Epithelial cell of esophagus (primary cell): ENCODE results near the gene OR4F6.
A peak's percentile ranks its signal among the peaks of the same experiment; 100 is the strongest.

Source experiments
- DNase-seq: peaks from one replicate; pipeline ENCODE4 v3.0.0; 2010; ENCODE audit warnings: low read depth
- H3K4me3 ChIP-seq: 2 replicates; pipeline ENCODE4 v1.5.1; 2011; ENCODE audit warnings: mild to moderate bottlenecking, low read length, control low read depth
- TF ChIP-seq, protein P1 (sequence below): IDR thresholded peaks from 2 replicates; pipeline ENCODE4 v1.5.1; 2011; ENCODE audit warnings: low read depth, mild to moderate bottlenecking, low read length, control low read depth, inconsistent platforms; ENCODE audit not compliant: insufficient read depth; ENCODE audit errors: missing control alignments

The OR4F6 gene

DNA sequence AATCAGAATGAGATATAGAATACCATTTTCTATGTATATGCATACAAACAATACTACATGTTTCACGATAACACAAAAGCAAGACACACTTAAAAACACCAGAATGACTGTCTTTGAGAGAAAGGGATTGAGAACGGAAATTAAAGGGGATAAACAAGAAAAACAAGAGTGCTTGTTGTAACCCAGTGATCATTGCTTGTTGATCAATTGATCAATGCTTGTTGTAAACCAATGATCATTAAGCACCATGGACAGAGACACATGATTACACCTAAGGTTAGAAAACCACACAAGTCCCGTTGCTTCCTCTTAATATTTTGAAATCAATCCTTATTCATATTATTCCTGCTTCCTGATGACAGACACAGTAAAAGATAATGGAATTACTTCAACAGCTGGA lies 7.6 kb downstream of the OR4F6 start:
- peak; percentile 37 for DNase-seq
- TF ChIP-seq, protein P1, sequence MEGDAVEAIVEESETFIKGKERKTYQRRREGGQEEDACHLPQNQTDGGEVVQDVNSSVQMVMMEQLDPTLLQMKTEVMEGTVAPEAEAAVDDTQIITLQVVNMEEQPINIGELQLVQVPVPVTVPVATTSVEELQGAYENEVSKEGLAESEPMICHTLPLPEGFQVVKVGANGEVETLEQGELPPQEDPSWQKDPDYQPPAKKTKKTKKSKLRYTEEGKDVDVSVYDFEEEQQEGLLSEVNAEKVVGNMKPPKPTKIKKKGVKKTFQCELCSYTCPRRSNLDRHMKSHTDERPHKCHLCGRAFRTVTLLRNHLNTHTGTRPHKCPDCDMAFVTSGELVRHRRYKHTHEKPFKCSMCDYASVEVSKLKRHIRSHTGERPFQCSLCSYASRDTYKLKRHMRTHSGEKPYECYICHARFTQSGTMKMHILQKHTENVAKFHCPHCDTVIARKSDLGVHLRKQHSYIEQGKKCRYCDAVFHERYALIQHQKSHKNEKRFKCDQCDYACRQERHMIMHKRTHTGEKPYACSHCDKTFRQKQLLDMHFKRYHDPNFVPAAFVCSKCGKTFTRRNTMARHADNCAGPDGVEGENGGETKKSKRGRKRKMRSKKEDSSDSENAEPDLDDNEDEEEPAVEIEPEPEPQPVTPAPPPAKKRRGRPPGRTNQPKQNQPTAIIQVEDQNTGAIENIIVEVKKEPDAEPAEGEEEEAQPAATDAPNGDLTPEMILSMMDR = no peak

DNA sequence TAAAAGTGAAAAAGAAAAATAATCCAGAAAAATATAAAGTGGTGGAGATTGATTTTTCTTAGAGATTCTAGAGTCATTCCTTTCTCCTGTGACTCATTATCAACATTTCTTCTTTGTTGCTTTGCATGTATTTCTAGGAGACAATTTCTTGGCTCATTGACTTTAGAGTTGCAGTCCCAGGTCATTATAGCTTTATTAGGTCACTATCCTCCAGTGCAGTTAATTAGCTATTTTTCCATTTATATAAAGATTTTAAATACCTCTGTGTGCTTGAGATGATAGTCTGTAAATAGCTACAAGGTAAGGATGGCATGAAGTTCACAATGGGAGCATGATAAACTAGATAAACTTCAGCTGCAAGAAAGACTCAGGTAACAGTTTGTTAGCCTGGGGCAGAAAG lies 8.6 kb downstream of the OR4F6 start, which contains the start of gene OR4F15:
OR4F15 (plus strand) TSS at position 301 of the 400 bp plus-strand sequence. CDS start 5,985 bp downstream, outside the sequence.
- DNase-seq = no peak
- H3K4me3 ChIP-seq = no peak within 1 kb of the TSS
- TF ChIP-seq, protein P1 = no peak

More for the DNA sequence above, 7.6 kb downstream of the OR4F6 start:
- H3K4me3 ChIP-seq = no peak overlapping the region

DNA sequence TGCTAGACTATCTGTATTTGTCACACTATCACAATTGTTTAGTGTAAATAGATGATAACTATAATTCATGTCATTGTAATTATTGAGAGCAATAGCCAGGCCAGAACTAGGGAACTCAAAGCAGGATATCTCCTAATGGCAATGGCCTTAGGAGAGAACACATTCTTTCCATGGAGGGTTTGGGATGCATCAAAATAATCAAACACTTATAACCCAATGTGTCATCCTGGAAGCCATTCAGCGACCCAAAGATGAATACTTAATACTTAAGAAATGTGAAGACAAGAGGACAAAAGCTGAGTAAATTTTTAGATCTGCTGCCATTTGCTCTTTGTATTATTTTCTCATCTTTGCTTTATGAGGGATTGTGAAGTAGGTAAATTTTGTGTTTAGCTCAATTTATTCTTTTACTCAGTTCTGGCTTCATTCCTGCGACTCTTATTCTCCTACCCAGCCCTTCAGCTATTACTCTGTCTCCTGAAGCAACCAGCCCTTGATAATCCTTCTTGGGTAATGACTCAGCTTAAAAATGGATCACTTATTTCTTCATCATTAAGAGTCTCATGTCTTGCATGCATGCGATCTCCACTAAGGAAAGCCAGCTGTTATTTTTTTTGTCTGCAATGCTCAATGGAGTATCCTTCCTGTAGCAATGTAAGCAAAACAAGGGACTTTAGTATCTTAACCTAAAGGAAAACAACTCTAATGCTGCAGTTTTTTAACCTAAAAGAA lies 10.7 kb downstream of the OR4F6 start:
- TF ChIP-seq, protein P1 = no peak
- no peak overlapping the region for H3K4me3 ChIP-seq
- peak; percentile 16 for DNase-seq

DNA sequence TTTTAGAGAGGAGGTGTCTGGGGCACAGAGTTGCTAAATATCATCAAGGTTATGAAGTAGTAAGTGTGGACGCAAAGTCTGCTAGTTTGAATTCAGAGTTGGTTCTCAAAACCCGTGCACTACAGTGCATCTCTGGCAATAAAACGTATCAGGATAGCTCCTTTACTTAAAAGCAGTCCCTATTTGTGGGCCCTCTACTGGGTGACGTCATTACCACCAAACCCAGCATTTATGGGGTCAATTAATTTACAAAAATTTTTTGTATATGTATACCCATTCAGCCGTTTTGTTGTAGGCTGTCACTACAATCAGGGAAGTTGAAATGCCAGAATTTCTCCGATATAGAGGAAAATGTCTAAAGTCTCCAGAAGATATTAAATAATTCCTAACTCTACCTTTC lies 17.5 kb downstream of the OR4F6 start:
- TF ChIP-seq, protein P1 = no peak

DNA sequence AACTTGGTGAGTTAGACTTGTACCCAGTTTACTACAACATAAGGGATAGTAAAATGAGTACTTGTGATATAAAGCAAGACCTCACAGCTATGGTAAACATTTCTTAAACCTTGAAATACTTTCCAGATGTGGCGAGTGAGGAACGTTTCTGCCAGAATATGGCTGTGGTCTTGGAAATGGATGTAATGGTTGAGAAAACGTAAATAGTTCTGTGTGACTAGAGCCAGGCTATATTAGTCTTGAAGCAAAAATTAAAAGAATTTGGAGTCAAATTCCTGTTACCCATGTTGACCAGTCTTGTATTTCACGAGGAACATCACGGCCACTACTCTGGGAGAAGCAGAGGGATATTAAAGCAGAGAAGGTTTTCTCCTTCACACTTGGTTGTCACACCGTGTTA lies 23.9 kb downstream of the OR4F6 start:
- TF ChIP-seq, protein P1 = no peak
- no peak overlapping the region for H3K4me3 ChIP-seq
- no peak for DNase-seq

More for the DNA sequence above, 17.5 kb downstream of the OR4F6 start:
- DNase-seq = no peak
- H3K4me3 ChIP-seq = no peak overlapping the region

DNA sequence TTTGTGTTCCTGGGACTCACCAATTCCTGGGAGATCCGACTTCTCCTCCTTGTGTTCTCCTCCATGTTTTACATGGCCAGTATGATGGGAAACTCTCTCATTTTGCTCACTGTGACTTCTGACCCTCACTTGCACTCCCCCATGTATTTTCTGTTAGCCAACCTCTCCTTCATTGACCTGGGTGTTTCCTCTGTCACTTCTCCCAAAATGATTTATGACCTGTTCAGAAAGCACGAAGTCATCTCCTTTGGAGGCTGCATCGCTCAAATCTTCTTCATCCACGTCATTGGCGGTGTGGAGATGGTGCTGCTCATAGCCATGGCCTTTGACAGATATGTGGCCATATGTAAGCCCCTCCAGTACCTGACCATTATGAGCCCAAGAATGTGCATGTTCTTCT lies 25.5 kb downstream of the OR4F6 start:
- no peak overlapping the region for H3K4me3 ChIP-seq
- DNase-seq = no peak
- TF ChIP-seq, protein P1 = no peak

DNA sequence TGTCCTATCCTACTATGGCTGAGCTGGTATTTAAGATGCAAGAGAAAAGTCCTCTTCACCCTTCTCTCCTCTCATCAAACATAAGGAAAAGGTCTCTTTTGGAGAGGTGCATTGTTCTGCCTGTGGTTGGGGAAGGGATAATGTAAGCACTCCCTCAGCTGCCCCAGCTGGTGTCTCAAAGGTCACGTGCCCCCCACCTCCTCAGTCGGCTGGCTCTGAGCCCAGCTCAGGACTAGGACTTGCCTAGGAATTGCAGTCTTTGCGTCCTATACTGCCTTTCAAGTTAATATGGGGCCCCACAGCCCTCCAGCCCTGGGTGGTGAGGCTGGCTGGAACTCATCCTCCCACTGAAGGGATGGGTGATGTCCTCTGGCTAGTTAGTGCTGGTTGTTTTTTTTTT lies 38.3 kb downstream of the OR4F6 start:
- no peak for DNase-seq
- TF ChIP-seq, protein P1 = no peak
- no peak overlapping the region for H3K4me3 ChIP-seq
